Brain microvascular endothelial cell (primary cell): ENCODE measurements around the gene PNRC1.
"Not testable (repeated sequence)": the region's sequence is repeated elsewhere in the genome, so short reads cannot be mapped to it uniquely, and the experiment has no call there.

Experiments used
- DNase-seq: peaks from one replicate; pipeline ENCODE4 v3.0.0-alpha.2; 2020
- H3K27ac ChIP-seq: fragments of 250-450 bp; sonication (Bioruptor Pico); 2 replicates; pipeline ENCODE4 v1.5.1; 2020; ENCODE audit warnings: mild to moderate bottlenecking, moderate library complexity
- H3K27me3 ChIP-seq: fragments of 250-450 bp; sonication (Bioruptor Pico); replicated peaks from 2 replicates; pipeline ENCODE4 v1.5.1; 2020; ENCODE audit warnings: mild to moderate bottlenecking
- H3K36me3 ChIP-seq: fragments of 250-450 bp; sonication (Bioruptor Pico); replicated peaks from 2 replicates; pipeline ENCODE4 v1.5.1; 2020; ENCODE audit warnings: mild to moderate bottlenecking
- H3K4me3 ChIP-seq: 2 replicates; pipeline ENCODE4 v1.5.1; 2011; ENCODE audit warnings: low read depth, mild to moderate bottlenecking, control low read depth, low read length, moderate library complexity
- in situ Hi-C: cut with HindIII; loops from 2 replicates; pipeline ENCODE4 v1.10.0; 2017; ENCODE audit warnings: low sequenced_read_pairs, low pct_ligation_motif_present
- TF ChIP-seq, protein P1 (sequence below): IDR thresholded peaks from 2 replicates; pipeline ENCODE4 v1.5.1; 2011; ENCODE audit warnings: low read depth, mild to moderate bottlenecking, moderate library complexity, low read length, control low read depth, inconsistent platforms; ENCODE audit errors: missing control alignments

PNRC1 gene

DNA sequence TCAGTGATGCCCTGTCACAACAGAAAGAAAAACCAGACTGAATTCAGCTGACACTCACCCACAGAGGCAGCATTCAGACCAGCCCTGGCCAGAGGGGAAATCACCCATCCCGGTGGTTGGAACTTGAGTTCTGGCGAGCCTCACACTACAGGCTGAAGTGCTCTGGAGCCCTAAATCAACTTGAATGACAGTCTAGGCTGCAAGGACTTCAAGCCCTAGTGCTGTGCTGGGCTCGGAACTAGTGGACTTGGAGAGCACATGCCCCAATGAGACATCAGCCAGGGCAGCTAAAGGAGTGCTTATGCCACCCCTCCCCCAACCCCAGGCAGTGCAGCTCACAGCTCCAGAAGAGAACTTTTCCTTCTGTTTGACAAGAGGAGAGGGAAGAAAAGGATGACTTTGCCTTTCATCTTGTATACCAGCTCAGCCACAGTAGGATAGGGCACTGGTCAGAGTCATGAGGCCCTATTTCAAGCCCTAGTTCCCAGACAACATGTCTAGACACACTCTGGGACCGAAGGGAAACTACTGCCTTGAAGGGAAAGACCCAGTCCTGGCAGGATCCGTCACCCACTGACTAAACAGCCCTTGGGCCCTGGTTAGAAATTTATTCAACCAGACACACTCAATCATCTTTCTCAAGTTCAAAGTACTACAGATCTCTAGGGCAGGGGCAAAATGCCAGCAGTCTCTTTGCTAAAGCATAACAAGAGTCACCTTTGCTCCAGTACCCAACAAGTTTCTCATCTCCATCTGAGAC, 43.2 kb upstream of the PNRC1 start:
- no peaks in the 10 kb centered on the region for H3K36me3 ChIP-seq
- H3K27ac ChIP-seq = no peak overlapping the region
- TF ChIP-seq, protein P1, sequence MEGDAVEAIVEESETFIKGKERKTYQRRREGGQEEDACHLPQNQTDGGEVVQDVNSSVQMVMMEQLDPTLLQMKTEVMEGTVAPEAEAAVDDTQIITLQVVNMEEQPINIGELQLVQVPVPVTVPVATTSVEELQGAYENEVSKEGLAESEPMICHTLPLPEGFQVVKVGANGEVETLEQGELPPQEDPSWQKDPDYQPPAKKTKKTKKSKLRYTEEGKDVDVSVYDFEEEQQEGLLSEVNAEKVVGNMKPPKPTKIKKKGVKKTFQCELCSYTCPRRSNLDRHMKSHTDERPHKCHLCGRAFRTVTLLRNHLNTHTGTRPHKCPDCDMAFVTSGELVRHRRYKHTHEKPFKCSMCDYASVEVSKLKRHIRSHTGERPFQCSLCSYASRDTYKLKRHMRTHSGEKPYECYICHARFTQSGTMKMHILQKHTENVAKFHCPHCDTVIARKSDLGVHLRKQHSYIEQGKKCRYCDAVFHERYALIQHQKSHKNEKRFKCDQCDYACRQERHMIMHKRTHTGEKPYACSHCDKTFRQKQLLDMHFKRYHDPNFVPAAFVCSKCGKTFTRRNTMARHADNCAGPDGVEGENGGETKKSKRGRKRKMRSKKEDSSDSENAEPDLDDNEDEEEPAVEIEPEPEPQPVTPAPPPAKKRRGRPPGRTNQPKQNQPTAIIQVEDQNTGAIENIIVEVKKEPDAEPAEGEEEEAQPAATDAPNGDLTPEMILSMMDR = no peak
- no peaks in the 10 kb centered on the region for H3K27me3 ChIP-seq
- in situ Hi-C loops = no loop called here
- no peak for DNase-seq
- H3K4me3 ChIP-seq = no peak overlapping the region

DNA sequence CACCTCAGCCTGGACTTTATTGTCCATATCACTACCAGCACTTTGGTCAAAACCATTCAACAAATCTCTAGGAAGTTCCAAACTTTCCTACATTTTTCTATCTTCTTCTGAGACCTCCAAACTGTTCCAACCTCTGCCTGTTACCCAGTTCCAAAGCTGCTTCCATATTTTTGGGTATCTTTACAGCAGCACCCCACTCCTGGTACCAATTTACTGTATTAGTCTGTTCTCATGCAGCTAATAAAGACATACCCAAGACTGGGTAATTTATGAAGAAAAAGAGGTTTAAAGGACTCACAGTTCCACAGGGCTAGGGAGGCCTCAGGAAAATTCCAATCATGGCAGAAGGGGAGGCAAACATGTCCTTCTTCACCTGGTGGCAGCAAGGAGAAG, 42.7 kb upstream of the PNRC1 start:
- H3K4me3 ChIP-seq, H3K27ac ChIP-seq, H3K36me3 ChIP-seq, DNase-seq, in situ Hi-C loops, H3K27me3 ChIP-seq: not testable (repeated sequence)

DNA sequence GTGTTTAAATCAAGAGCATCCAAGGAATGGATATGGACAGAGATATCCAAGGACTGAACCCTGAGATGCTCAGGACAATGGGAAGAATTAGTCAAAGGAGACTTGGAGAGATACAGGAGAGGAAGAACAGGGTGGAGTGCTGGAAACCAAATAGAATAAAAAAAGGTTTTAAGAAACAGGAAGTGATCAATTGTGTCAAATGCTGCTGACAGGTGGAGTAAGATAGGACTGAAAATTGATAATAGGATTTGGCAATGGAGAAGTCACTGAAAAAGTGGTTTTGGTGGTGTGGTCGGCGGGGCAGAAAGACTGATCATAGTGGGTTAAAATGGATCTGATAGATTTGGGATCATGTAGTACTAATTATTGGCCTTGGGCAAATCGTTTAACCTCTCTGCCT, 37.9 kb upstream of the PNRC1 start:
- in situ Hi-C loops = no loop called here
- H3K36me3 ChIP-seq = no peaks in the 10 kb centered on the region
- H3K27ac ChIP-seq = no peak overlapping the region
- H3K27me3 ChIP-seq = no peaks in the 10 kb centered on the region
- H3K4me3 ChIP-seq = no peak overlapping the region
- TF ChIP-seq, protein P1 = no peak
- DNase-seq = no peak

DNA sequence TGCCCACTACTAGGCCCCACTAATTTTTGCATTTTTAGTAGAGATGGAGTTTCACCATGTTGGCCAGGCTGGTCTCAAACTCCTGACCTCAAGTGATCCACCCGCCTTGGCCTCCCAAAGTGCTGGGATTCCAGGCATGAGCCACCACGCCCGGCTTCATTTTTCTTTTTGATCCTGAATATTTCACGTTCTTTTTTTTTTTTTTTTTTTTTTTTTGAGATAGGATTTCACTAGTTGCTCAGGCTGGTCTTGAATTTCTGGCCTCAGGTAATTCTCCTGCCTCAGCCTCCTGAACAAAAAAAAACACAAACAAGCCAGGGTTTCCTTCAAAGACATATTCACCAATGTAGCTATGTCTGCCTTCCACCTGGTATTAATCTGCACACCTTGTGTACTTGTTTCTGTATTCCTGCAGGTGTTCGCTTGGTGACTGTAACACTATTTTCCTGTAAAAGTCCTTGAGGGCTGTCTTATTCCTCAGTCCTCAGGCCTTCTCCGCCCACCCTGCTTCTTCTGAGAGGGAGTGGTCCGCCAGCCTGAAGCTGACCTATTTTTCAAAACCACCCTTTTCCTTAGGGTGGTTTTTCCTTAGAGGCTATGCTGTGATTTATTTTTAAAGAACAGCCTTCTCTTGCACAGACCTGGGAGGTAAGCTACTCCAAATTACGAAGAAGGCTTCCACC, 36.1 kb upstream of the PNRC1 start:
- no peaks in the 10 kb centered on the region for H3K36me3 ChIP-seq
- in situ Hi-C loops = no loop called here
- TF ChIP-seq, protein P1 = no peak
- no peak overlapping the region for H3K4me3 ChIP-seq
- no peaks in the 10 kb centered on the region for H3K27me3 ChIP-seq
- no peak for DNase-seq
- H3K27ac ChIP-seq = no peak overlapping the region

DNA sequence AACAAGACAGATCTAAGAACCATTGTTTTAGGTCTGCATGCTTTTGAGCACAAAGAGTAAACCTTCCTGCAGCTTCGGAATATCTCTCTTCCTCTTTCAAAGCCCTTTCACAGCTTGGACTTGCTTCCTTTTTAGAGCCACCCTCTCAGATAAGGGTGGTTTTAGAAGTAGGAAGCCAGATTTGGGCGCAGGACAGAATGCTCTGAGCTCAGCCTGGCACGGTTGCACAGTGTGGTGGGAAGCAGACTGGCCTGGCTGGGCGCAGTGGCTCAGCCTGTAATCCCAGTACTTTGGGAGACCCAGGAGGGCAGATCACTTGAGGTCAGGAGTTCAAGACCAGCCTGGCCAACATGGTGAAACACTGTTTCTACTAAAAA, 35.6 kb upstream of the PNRC1 start:
- Histone ChIP-seq H3K36me3 (no peaks in the 10 kb centered on the region), H3K27me3 (no peaks in the 10 kb centered on the region), H3K27ac (no peak overlapping the region), H3K4me3 (no peak overlapping the region)
- TF ChIP-seq, protein P1 = no peak
- DNase-seq = no peak
- in situ Hi-C loops = no loop called here

DNA sequence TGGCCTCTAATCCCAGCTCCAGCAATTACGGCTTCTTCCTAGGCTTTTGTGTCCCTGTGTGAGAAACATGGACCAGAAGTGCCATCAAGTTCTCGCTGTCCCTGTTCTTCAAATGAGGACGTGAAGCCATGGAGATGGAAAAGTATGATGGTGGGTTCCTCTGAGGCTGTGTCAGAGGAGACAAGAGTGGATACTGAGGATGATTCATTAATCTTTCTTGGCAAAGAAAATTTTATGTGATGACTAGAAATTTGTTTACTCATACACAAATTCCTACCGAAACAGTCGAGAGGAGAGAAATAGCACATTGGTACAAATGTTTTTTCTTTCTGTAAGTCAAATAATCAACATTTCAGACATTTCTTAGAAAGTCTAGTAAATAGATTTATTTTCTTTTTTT, 35.0 kb upstream of the PNRC1 start:
- no peak overlapping the region for H3K27ac ChIP-seq
- H3K36me3 ChIP-seq = no peaks in the 10 kb centered on the region
- H3K4me3 ChIP-seq = no peak overlapping the region
- in situ Hi-C loops = no loop called here
- TF ChIP-seq, protein P1 = no peak
- no peaks in the 10 kb centered on the region for H3K27me3 ChIP-seq
- DNase-seq = no peak
